Aorta (tissue), 5 donors: ENCODE data around the gene CTH. TPM values are rescaled to one million over a fixed set of nuclear protein-coding genes. Genes with fewer than 3 reads are reported as not detected.

Source experiments
- ATAC-seq: fragments of 200-7000 bp; cut with Tn5 transposase; one replicate; pipeline ENCODE4 v1.9.1; 2022; ENCODE audit warnings: moderate library complexity; ENCODE audit not compliant: low FRiP score
- DNase-seq, 2 donors: peaks; one replicate each; pipeline ENCODE4 v3.0.0-alpha.2; 2020
- H3K27ac ChIP-seq, 2 donors: one replicate each; pipeline ENCODE4 v1.5.1; 2013; ENCODE audit warnings: low read length in 2 of 2, mild to moderate bottlenecking in 2 of 2, moderate library complexity in 2 of 2, control low read depth in 1 of 2, inconsistent platforms in 1 of 2, low read depth in 1 of 2
- H3K27me3 ChIP-seq, 2 donors: one replicate each; pipeline ENCODE4 v1.6.1; 2013; ENCODE audit warnings: control low read depth in 1 of 2, low read length in 1 of 2, mild to moderate bottlenecking in 1 of 2, moderate library complexity in 1 of 2; ENCODE audit not compliant: insufficient read depth in 2 of 2, control insufficient read depth in 1 of 2
- H3K36me3 ChIP-seq, 2 donors: one replicate each; pipeline ENCODE4 v1.6.1; 2013; ENCODE audit warnings: control low read depth in 1 of 2, low read length in 1 of 2, mild to moderate bottlenecking in 1 of 2; ENCODE audit not compliant: insufficient read depth in 2 of 2, control insufficient read depth in 1 of 2
- H3K4me1 ChIP-seq, 2 donors: one replicate each; pipeline ENCODE4 v1.6.1; 2013; ENCODE audit warnings: low read length in 2 of 2, control low read depth in 1 of 2, mild to moderate bottlenecking in 1 of 2, moderate library complexity in 1 of 2; ENCODE audit not compliant: insufficient read depth in 2 of 2, control insufficient read depth in 1 of 2
- H3K4me3 ChIP-seq, 2 donors: one replicate each; pipeline ENCODE4 v1.5.1; 2013; ENCODE audit warnings: low read length in 2 of 2, control low read depth in 1 of 2, mild to moderate bottlenecking in 1 of 2
- H3K9me3 ChIP-seq: one replicate; pipeline ENCODE4 v1.6.1; 2013; ENCODE audit warnings: mild to moderate bottlenecking, low read length; ENCODE audit not compliant: control insufficient read depth
- WGBS, 2 donors: extraction: QIAGEN DNeasy Blood & Tissue Kit; methylation state at CpG; one replicate each; pipeline ENCODE4 v1.1.7; 2013; 5-methylcytosine and 5-hydroxymethylcytosine counted together
- intact Hi-C, 2 donors: fragments of 100-400 bp; cut with DNase I; formaldehyde crosslinking; loops; one replicate each; pipeline versions ENCODE4 v1.14.2 to v1.15.0; 2022
- polyA plus RNA-seq, 2 donors: library from polyadenylated mRNA; stranded (reverse); fragments of 200-250 nt; gene quantifications; one replicate each; pipeline ENCODE4 v1.2.3, GENCODE V29; 2013
- total RNA-seq, 2 donors: library from RNA; stranded (reverse); fragmentation: NEBNext Ultra II Directional; extraction: Animal tissue kit (Norgen Biotek cat#: 25700); gene quantifications; one replicate each; pipeline ENCODE4 v1.2.1, GENCODE V29; 2021
- donor health status: healthy with polysubstance abuse.
- donor health status: Bipolar disorder and iron deficiency.
- donor health status: DM: no; HTN: no; CAD: no.
- donor health status: DM: no; HTN: no; CAD: no.
- donor health status: DM: yes; HTN: yes; CAD: no.

CTH gene
- total and polyA plus RNA-seq, 4 donors, result 1.8 to 4.3 (median 2.8) TPM

DNA sequence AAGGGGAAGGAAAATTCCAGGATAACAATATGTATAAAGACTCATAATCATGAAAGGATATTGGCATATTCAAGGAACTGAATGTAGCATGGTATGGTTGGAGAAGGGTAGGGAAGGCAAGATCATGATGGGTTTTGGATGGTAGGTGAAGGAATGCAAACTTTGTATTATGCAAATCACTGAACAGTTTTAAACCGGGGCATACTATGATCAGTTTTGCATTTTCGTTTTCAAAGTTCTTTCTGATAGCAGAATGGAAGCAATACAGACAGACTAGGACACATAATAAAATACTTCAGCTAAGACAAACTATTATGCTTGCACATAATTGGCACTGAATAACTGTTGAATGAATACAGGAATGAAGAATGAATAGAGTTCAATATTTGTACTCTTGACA is 14.5 kb upstream of the CTH start:
- ATAC-seq (no peak), DNase-seq (no peak)
- Histone ChIP-seq H3K9me3 (no peaks in the 10 kb centered on the region), H3K4me1 (no peaks in the 10 kb centered on the region), H3K27me3 (no peaks in the 10 kb centered on the region), H3K27ac (no peak overlapping the region), H3K4me3 (no peak overlapping the region), H3K36me3 (no peaks in the 10 kb centered on the region)
- WGBS, 2 donors, result 79% methylated on average over 2 of the region's 2 CpGs
- intact Hi-C loops, result no loop called here

GRCh38 chr1:70397013-70397412 is 14.1 kb upstream of the CTH start:
- no peak overlapping the region for H3K4me3 ChIP-seq
- intact Hi-C loops, result no loop called here
- no peaks in the 10 kb centered on the region for H3K27me3 ChIP-seq
- H3K36me3 ChIP-seq, result no peaks in the 10 kb centered on the region
- H3K9me3 ChIP-seq, result no peaks in the 10 kb centered on the region
- H3K27ac ChIP-seq, result no peak overlapping the region
- no peak for DNase-seq
- 84 to 89% methylated on average over 7 of the region's 7 CpGs for WGBS, 2 donors
- no peak for ATAC-seq
- no peaks in the 10 kb centered on the region for H3K4me1 ChIP-seq

- intact Hi-C loops, result no loop called here
These were observed 10.7 kb upstream of the CTH start for GRCh38 chr1:70400335-70400734.

GRCh38 chr1:70401974-70402373 is 9.1 kb upstream of the CTH start:
- Histone ChIP-seq H3K9me3 (no peaks in the 10 kb centered on the region), H3K27me3 (no peaks in the 10 kb centered on the region), H3K36me3 (no peaks in the 10 kb centered on the region), H3K4me1 (no peaks in the 10 kb centered on the region), H3K4me3 (no peak overlapping the region), H3K27ac (no peak overlapping the region)
- no peak for DNase-seq
- ATAC-seq, result no peak
- 85 to 93% methylated on average over 1 of the region's 1 CpG for WGBS, 2 donors
- intact Hi-C loops, result no loop called here

More at GRCh38 chr1:70400335-70400734, 10.7 kb upstream of the CTH start:
- 81 to 87% methylated on average over 1 of the region's 1 CpG for WGBS, 2 donors
- no peaks in the 10 kb centered on the region for H3K27me3 ChIP-seq
- H3K27ac ChIP-seq, result no peak overlapping the region
- no peak for ATAC-seq
- no peak overlapping the region for H3K4me3 ChIP-seq
- DNase-seq, result no peak
- no peaks in the 10 kb centered on the region for H3K9me3 ChIP-seq
- no peaks in the 10 kb centered on the region for H3K4me1 ChIP-seq
- H3K36me3 ChIP-seq, result no peaks in the 10 kb centered on the region

DNA sequence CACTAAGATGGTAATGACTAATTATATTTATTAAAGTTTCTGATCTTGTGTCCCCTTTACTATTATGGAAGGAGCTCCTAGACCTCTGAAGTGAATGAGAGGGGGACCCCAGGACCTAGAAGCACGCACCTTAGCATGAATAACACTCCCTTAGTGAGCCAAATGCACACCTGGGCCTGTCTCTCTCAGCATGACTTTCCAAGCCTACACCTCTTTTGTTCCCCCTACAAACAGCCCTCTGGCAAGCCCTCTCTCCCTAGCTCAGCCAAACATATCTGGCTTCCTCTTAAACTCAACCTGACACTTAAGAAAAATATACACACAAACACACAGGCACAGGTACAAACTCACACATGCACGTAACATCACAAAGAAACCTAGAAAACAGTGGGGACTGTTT is 7.3 kb upstream of the CTH start:
- 74 to 81% methylated on average over 2 of the region's 2 CpGs for WGBS, 2 donors
- no peaks in the 10 kb centered on the region for H3K36me3 ChIP-seq
- intact Hi-C loops, result no loop called here
- H3K9me3 ChIP-seq, result no peaks in the 10 kb centered on the region
- H3K27me3 ChIP-seq, result no peaks in the 10 kb centered on the region
- ATAC-seq, result no peak
- H3K4me3 ChIP-seq, result no peak overlapping the region
- DNase-seq, result no peak
- H3K27ac ChIP-seq, result no peak overlapping the region
- H3K4me1 ChIP-seq, result no peaks in the 10 kb centered on the region

DNA sequence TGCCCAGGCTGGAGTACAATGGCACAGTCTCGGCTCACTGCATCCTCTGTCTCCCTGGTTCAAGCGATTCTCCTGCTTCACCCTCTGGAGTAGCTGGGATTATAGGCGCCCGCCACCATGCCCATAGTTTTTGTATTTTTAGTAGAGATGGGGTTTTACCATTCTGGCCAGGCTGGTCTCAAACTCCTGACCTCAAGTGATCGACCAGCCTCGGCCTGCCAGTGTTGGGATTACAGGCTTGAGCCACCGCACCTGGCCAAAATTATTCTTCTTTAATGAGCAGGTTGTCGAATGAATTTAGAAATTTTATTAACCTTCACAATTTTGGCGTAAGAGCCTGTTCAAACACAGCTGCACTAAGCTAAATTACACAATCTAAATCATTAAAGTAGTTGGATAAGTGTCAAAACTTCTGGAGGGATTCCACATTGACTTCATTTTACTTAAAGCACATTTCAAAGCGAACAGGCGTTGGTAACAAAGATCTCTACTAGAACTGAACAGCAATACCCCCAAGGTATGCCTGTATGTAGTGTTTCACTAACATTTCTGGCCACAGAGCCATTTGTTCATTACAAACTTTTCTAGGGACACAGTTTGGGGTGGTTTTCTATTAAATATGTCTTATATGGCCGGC is 5.2 kb upstream of the CTH start:
- no peak overlapping the region for H3K4me3 ChIP-seq
- intact Hi-C loops, result no loop called here
- no peak for DNase-seq
- WGBS, 2 donors, result 87% methylated on average over 12 of the region's 12 CpGs
- H3K36me3 ChIP-seq, result no peaks in the 10 kb centered on the region
- no peaks in the 10 kb centered on the region for H3K27me3 ChIP-seq
- no peak for ATAC-seq
- H3K9me3 ChIP-seq, result no peaks in the 10 kb centered on the region
- H3K27ac ChIP-seq, result no peak overlapping the region
- no peaks in the 10 kb centered on the region for H3K4me1 ChIP-seq

DNA sequence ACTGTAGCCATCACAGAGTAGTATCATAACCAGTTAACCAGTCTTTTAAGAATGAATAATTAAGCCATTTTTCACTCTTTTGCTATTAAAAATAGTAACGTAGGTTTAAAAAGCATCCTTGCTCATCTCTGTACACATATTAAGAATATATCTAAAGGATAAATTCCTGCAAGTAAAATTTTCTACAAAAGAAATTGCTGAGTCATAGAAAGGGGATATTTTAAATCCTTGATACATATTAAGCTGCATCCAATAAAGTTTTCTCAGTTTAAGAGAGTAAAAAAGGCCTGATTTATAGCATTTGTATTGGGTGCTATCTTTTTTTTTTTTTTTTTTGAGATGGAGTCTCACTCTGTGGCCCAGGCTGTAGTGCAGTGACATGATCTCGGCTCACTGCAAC is 1.9 kb upstream of the CTH start:
- Histone ChIP-seq H3K27ac (no peak overlapping the region), H3K4me3 (no peak overlapping the region), H3K4me1 (no peaks in the 10 kb centered on the region), H3K36me3 (peaks cover 0 to 1% of the 10 kb centered on the region in 2 donors), H3K9me3 (no peaks in the 10 kb centered on the region), H3K27me3 (no peaks in the 10 kb centered on the region)
- ATAC-seq, result no peak
- no peak for DNase-seq
- intact Hi-C loops, result no loop called here
- 98 to 99% methylated on average over 2 of the region's 2 CpGs for WGBS, 2 donors

DNA sequence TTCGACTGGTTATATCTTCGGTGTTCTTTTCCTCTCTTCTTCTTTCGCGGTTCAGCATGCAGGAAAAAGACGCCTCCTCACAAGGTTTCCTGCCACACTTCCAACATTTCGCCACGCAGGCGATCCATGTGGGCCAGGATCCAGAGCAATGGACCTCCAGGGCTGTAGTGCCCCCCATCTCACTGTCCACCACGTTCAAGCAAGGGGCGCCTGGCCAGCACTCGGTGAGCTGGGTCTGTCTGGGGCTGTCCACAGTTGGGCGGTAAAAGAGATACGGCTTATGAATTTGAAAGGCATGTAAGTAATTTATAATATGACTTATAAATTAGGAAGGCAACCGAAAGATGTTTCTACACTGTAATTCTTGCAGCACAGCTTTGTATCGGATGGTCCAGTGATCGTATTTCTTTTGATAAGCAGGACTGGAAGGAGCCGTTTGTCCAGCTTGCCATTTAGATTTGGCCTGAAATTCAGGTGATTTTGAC is 334 bp downstream of the CTH start:
- H3K27ac ChIP-seq, result peak overlapping the region; percentile 57 to 87
- 0 to 1% methylated on average over 17 of the region's 17 CpGs for WGBS, 2 donors
- no peaks in the 10 kb centered on the region for H3K27me3 ChIP-seq
- no peaks in the 10 kb centered on the region for H3K9me3 ChIP-seq
- peak overlapping the region; percentile 60 to 94 for H3K4me3 ChIP-seq
- intact Hi-C loops, result loop anchor here (2.0 to 10.0 kb wide), 2 partner anchors 57 to 207 kb away; partner anchors contain the start of genes ANKRD13C (in 2 of the 2) and LRRC40 (in 1 of the 2)
- DNase-seq (peak; percentile 48 to 80), ATAC-seq (peak; percentile 63)
- H3K36me3 ChIP-seq, result peaks cover 0 to 1% of the 10 kb centered on the region in 2 donors
- no peaks in the 10 kb centered on the region for H3K4me1 ChIP-seq

DNA sequence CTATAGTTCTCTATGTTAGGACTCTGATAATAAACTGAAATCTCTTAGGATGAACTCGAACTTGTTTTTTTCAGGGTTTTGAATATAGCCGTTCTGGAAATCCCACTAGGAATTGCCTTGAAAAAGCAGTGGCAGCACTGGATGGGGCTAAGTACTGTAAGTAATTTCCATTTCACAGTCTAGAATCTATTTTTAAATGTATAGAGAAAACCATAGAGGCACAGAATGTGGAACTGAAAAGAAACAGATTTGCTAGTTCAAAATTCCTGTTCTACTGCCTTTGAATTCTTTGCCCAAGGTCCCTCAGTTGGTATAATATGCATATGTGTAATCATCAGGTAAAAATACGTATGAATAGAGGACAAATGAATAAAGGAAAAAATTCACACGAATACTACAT is 4.8 kb downstream of the CTH start:
- intact Hi-C loops, result loop anchor here in 1 of 2 donors (10.0 kb wide), 1 partner anchor 211 kb away; the partner anchor contains the start of gene LRRC40
- DNase-seq (no peak), ATAC-seq (no peak)
- WGBS, 2 donors, result 62 to 80% methylated on average over 4 of the region's 4 CpGs
- peaks cover 0 to 1% of the 10 kb centered on the region in 2 donors for H3K36me3 ChIP-seq
- H3K4me1 ChIP-seq, result no peaks in the 10 kb centered on the region
- no peak overlapping the region for H3K4me3 ChIP-seq
- H3K9me3 ChIP-seq, result no peaks in the 10 kb centered on the region
- H3K27me3 ChIP-seq, result no peaks in the 10 kb centered on the region
- no peak overlapping the region for H3K27ac ChIP-seq
